Endometrial microvascular endothelial cells (primary cell): ENCODE measurements around the gene NHEJ1. TPM values are rescaled to one million over a fixed set of nuclear protein-coding genes. Genes with fewer than 3 reads are reported as not detected.

ENCODE experiments used
- total RNA-seq: library from RNA; depleted of rRNA; stranded (reverse); fragments of >200 nt; gene quantifications from one replicate; pipeline ENCODE4 v1.2.3, GENCODE V29; 2015; ENCODE audit errors: inconsistent ontology term

NHEJ1 gene
- total RNA-seq, 1 donor from 2014 or later = 25.8 TPM

Other genes with a start within 250 kb of the NHEJ1 start
- not detected for gene CDK5R2, start 201.1 kb downstream of the NHEJ1 start, total RNA-seq
- not detected for gene FEV, start 175.6 kb downstream of the NHEJ1 start, total RNA-seq
- gene CRYBA2, start 167.4 kb downstream of the NHEJ1 start, total RNA-seq = not detected
- not detected for gene CFAP65, start 119.3 kb downstream of the NHEJ1 start, total RNA-seq
- gene IHH, start 99.9 kb downstream of the NHEJ1 start, total RNA-seq = not detected
- 0.19 TPM for gene SLC23A3, start 9.2 kb upstream of the NHEJ1 start, total RNA-seq
- gene CNPPD1, start 16.1 kb upstream of the NHEJ1 start, total RNA-seq = 32.7 TPM
- gene RETREG2, start 17.5 kb upstream of the NHEJ1 start, total RNA-seq = 54.4 TPM
- 24.1 TPM for gene ZFAND2B, start 46.0 kb upstream of the NHEJ1 start, total RNA-seq
- 24.8 TPM for gene ABCB6, start 58.1 kb upstream of the NHEJ1 start, total RNA-seq
- 73.2 TPM for gene ATG9A, start 68.8 kb upstream of the NHEJ1 start, total RNA-seq
- gene ANKZF1, start 69.0 kb upstream of the NHEJ1 start, total RNA-seq = 27.1 TPM
- 9.3 TPM for gene GLB1L, start 84.6 kb upstream of the NHEJ1 start, total RNA-seq
- gene STK16, start 84.7 kb upstream of the NHEJ1 start, total RNA-seq = 5.5 TPM
- not detected for gene TUBA4B, start 92.4 kb upstream of the NHEJ1 start, total RNA-seq
- 18.4 TPM for gene TUBA4A, start 93.1 kb upstream of the NHEJ1 start, total RNA-seq
- 29.9 TPM for gene DNAJB2, start 118.6 kb upstream of the NHEJ1 start, total RNA-seq
- gene PTPRN, start 148.6 kb upstream of the NHEJ1 start, total RNA-seq = not detected
- not detected for gene RESP18, start 171.9 kb upstream of the NHEJ1 start, total RNA-seq
- gene DNPEP, start 227.1 kb upstream of the NHEJ1 start, total RNA-seq = 86.0 TPM